Tibial nerve (tissue), 4 donors: ENCODE results near the gene PCBP3.
"Not testable (repeated sequence)": the region's sequence is repeated elsewhere in the genome, so short reads cannot be mapped to it uniquely, and the experiment has no call there.

Source experiments
- CTCF ChIP-seq, 5 experiments: fragments of 200-600 bp in 3 of 5; fragments of 450-650 bp in 2 of 5; sonication (generic) in 3 of 5; IDR thresholded peaks; one replicate each; pipeline ENCODE4 v1.5.1; 2016 to 2019; ENCODE audit warnings: antibody characterized with exemption in 5 of 5, mild to moderate bottlenecking in 3 of 5, moderate library complexity in 2 of 5
- EP300 ChIP-seq, 2 donors: sonication (generic); formaldehyde crosslinking; IDR thresholded peaks; one replicate each; pipeline ENCODE4 v1.6.1; 2017; ENCODE audit warnings: antibody characterized with exemption in 2 of 2, mild to moderate bottlenecking in 1 of 2
- POLR2A ChIP-seq, 2 donors: fragments of 450-650 bp; IDR thresholded peaks; one replicate each; pipeline ENCODE4 v1.6.1; 2017; ENCODE audit warnings: antibody characterized with exemption in 2 of 2, mild to moderate bottlenecking in 2 of 2, moderate library complexity in 2 of 2

DNA sequence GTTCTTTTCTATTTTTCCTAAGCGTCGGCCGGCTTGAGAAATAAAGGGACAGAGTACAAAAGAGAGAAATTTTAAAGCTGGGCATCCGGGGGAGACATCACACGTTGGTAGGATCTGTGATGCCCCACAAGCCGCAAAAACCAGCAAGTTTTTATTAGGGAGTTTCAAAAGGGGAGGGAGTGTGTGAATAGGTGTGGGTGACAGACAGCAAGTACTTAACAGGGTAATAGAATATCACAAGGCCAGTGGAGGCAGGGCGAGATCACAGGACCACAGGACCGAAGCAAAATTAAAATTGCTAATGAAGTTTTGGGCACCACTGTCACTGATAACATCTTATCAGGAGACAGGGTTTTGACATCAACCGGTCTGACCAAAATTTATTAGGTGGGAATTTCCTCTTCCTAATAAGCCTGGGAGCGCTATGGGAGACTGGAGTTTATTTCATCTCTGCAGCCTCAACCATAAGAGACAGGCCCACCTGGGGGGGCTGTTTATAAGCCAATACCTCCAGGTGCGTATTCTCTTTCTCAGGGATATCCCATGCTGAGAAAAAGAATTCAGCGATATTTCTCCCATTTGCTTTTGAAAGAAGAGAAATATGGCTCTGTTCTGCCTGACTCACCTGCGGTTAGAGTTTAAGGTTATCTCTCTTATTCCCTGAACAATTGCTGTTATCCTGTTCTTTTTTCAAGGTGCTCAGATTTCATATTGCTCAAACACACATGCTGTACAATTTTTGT, 332.3 kb downstream of the PCBP3 start:
- not testable (repeated sequence) for TF ChIP-seq CTCF, POLR2A, EP300 (IDR thresholded peaks at IDR 0.05)
